ENCODE results near the gene FHAD1. TPM values are rescaled to one million over a fixed set of nuclear protein-coding genes. Genes with fewer than 3 reads are reported as not detected.

FHAD1 gene
- total and polyA plus RNA-seq, 9 of the 15 experiments (the other 6 are each of a cell fraction or from before 2014, with no cell fraction given), result 0.32 to 2.1 (median 1.5) TPM; not detected in 1

- no peaks in the 10 kb centered on the region for H3K9me1 ChIP-seq (ENCODE audit: control insufficient read depth, insufficient read depth, low read length)
- no TSS peak for BruUV-seq (replicated peaks)
- H4K20me1 ChIP-seq (replicated peaks; ENCODE audit: control insufficient read depth, insufficient read depth, low read length), result no peaks in the 10 kb centered on the region
- ATAC-seq (no peak), DNase-seq (ENCODE audit: extremely low read depth in 1 of 4, low spot score in 3 of 4) (no peak), FAIRE-seq (no peak)
- no peaks in the 10 kb centered on the region for H3K9me3 ChIP-seq (replicated peaks; ENCODE audit: control insufficient read depth, insufficient read depth, low read depth, low read length)
- no peak overlapping the region for H3K9ac ChIP-seq (ENCODE audit: insufficient read depth in 1 of 2, low read depth in 2 of 2, low read length in 2 of 2)
- no peak overlapping the region for H3K4me3 ChIP-seq
- in situ Hi-C loops (cut with MboI) (loop anchor here (10.0 kb wide), 1 partner anchor 148 kb away; no protein-coding TSS in a partner anchor), intact Hi-C loops (cut with micrococcal nuclease) (loop anchor here (2.0 kb wide), 1 partner anchor 32 kb away; no protein-coding TSS in a partner anchor)
- no peaks in the 10 kb centered on the region for H3K36me3 ChIP-seq (ENCODE audit: control insufficient read depth, insufficient read depth, low read length)
- H3K4me2 ChIP-seq (ENCODE audit: insufficient read depth, low read length), result no peak overlapping the region
- peaks cover 0 to 3% of the 10 kb centered on the region in 2 experiments; a peak in 3 of 5 replicates for H3K4me1 ChIP-seq (replicated peaks in 1 of 2; ENCODE audit: control insufficient read depth in 2 of 2, insufficient read depth in 2 of 2, low read length in 2 of 2)
- ChIA-PET CTCF (ENCODE audit: low intra/inter-chr PET ratio) (interaction anchor here (0.7 to 3.9 kb wide), 5 partner anchors 31 to 159 kb away, joined by 3 to 39 read pairs (median 4); no protein-coding TSS in a partner anchor), POLR2A (interaction anchor here (1.3 kb wide), 1 partner anchor 10 kb away, joined by 4 read pairs; no protein-coding TSS in a partner anchor)
- no peaks in the 10 kb centered on the region for H3K79me2 ChIP-seq (ENCODE audit: control insufficient read depth, insufficient read depth, low read length)
- H3K27ac ChIP-seq (ENCODE audit: extremely low read depth, low read depth, low read length), result no peak overlapping the region
- no peak overlapping the region for H2AFZ ChIP-seq (ENCODE audit: low read depth, low read length)
- 2% methylated on average over 2 of the region's 2 CpGs for WGBS (ENCODE audit: insufficient coverage, low coverage, missing lambda C conversion rate)
- peaks cover 24 to 37% of the 10 kb centered on the region in 2 experiments for H3K27me3 ChIP-seq (ENCODE audit: control insufficient read depth in 2 of 2, insufficient read depth in 2 of 2, low read length in 2 of 2)
- TF ChIP-seq, protein P1, sequence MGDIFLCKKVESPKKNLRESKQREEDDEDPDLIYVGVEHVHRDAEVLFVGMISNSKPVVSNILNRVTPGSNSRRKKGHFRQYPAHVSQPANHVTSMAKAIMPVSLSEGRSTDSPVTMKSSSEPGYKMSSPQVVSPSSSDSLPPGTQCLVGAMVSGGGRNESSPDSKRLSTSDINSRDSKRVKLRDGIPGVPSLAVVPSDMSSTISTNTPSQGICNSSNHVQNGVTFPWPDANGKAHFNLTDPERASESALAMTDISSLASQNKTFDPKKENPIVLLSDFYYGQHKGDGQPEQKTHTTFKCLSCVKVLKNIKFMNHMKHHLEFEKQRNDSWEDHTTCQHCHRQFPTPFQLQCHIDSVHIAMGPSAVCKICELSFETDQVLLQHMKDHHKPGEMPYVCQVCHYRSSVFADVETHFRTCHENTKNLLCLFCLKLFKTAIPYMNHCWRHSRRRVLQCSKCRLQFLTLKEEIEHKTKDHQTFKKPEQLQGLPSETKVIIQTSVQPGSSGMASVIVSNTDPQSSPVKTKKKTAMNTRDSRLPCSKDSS (IDR thresholded peaks at IDR 0.05; ENCODE audit: low read depth, partially characterized antibody), result no peak
- TF ChIP-seq NR2C2 (CRISPR knock-in tag; IDR thresholded peaks at IDR 0.05) (no peak), NR2C2 (tag; IDR thresholded peaks at IDR 0.05) (no peak), MEF2D (tag; conservative IDR thresholded peaks at IDR 0.05; ENCODE audit: low read depth) (no peak), ZNF609 (CRISPR knock-in tag; IDR thresholded peaks at IDR 0.05; ENCODE audit: borderline replicate concordance) (no peak), MLX (CRISPR knock-in tag; conservative IDR thresholded peaks at IDR 0.05) (no peak), RUNX1 (IDR thresholded peaks at IDR 0.05; ENCODE audit: low read depth) (no peak), MCM3 (IDR thresholded peaks at IDR 0.05) (no peak), ZNF830 (CRISPR knock-in tag; IDR thresholded peaks at IDR 0.05) (no peak), RBM39 (optimal IDR thresholded peaks at IDR 0.05; ENCODE audit: low read depth, low read length) (no peak), ELF4 (CRISPR knock-in tag; IDR thresholded peaks at IDR 0.05) (no peak), BDP1 (IDR thresholded peaks at IDR 0.05; ENCODE audit: insufficient read depth, insufficient read length) (no peak)
- TF ChIP-seq, protein P2, sequence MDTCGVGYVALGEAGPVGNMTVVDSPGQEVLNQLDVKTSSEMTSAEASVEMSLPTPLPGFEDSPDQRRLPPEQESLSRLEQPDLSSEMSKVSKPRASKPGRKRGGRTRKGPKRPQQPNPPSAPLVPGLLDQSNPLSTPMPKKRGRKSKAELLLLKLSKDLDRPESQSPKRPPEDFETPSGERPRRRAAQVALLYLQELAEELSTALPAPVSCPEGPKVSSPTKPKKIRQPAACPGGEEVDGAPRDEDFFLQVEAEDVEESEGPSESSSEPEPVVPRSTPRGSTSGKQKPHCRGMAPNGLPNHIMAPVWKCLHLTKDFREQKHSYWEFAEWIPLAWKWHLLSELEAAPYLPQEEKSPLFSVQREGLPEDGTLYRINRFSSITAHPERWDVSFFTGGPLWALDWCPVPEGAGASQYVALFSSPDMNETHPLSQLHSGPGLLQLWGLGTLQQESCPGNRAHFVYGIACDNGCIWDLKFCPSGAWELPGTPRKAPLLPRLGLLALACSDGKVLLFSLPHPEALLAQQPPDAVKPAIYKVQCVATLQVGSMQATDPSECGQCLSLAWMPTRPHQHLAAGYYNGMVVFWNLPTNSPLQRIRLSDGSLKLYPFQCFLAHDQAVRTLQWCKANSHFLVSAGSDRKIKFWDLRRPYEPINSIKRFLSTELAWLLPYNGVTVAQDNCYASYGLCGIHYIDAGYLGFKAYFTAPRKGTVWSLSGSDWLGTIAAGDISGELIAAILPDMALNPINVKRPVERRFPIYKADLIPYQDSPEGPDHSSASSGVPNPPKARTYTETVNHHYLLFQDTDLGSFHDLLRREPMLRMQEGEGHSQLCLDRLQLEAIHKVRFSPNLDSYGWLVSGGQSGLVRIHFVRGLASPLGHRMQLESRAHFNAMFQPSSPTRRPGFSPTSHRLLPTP (IDR thresholded peaks at IDR 0.05; ENCODE audit: borderline replicate concordance, extremely low read depth, insufficient read length), result no peak
Observed at GRCh38 chr1:15273274-15273673, 26.3 kb downstream of the FHAD1 start.

Measured in K562 (cell line).